GM23338 (cell line): ENCODE results near the gene RIMS3.

ENCODE experiments used
- CREB1 ChIP-seq: fragments of 250-450 bp; sonication (Bioruptor Pico); IDR thresholded peaks from 2 replicates; pipeline ENCODE4 v1.5.0; 2020; ENCODE audit warnings: low read depth, mild to moderate bottlenecking, moderate library complexity
- EZH2 ChIP-seq: fragments of 200-600 bp; sonication (generic); IDR thresholded peaks from one replicate; pipeline ENCODE4 v1.8.0; 2017; ENCODE audit warnings: antibody characterized with exemption, mild to moderate bottlenecking, low read depth; ENCODE audit not compliant: unreplicated experiment
- EZH2phosphoT487 ChIP-seq: fragments of 200-600 bp; sonication (generic); IDR thresholded peaks from one replicate; pipeline ENCODE4 v1.8.1; 2018; ENCODE audit warnings: antibody characterized with exemption; ENCODE audit not compliant: unreplicated experiment
- POLR2AphosphoS5 ChIP-seq: IDR thresholded peaks from 2 replicates; pipeline ENCODE4 v1.6.1; 2016; ENCODE audit warnings: antibody characterized with exemption, low read depth
- ZNF331 ChIP-seq: fragments of 250-450 bp; sonication (Bioruptor Pico); IDR thresholded peaks from 2 replicates; pipeline ENCODE4 v1.5.0; 2020; ENCODE audit warnings: low read depth, mild to moderate bottlenecking, moderate library complexity
- TF ChIP-seq, protein P1 (sequence below), 2 experiments: fragments of 200-600 bp in 1 of 2; sonication (generic) in 1 of 2; conservative IDR thresholded peaks; 2 replicates each; pipeline versions ENCODE4 v1.5.1 to v1.6.1; 2016 to 2017; ENCODE audit warnings: antibody characterized with exemption in 2 of 2, low read depth in 2 of 2, mild to moderate bottlenecking in 2 of 2, moderate library complexity in 1 of 2

DNA sequence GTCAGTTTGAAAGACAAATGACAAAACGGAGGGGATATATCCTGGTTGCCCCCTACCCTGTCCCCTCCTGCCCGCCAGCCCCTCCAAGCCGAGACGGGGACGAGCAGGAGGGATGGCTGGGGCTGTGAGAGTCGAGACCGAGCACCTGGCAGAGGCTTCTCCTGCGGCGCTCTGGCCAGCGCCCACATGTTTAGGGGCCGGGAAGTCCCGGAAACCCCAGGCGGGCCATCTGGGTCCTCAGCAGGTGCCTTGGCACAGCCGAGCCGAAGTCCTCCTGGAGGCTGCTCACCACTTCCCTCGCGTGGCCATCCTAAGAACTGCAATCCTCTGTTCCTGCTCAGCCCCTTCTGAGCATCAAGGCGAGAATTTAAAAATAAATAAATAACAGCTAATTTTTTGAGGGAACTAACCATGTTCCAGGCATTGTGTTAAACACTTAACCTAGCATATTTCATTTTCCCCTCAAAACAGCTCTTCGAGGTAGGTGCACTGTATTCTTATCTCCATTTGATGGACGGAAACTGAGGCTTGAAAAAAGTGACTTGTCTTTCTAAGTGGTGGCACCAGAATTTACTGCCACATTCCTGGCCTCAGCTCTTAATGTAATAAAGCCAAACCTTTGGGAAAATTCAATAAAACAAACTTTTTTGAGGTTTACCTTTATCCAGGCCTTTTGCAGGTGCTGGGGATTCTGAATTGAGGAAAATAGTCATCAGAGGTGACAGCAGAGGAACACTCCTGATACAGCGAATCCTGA lies 3.5 kb upstream of the RIMS3 start:
- TF ChIP-seq, protein P1, sequence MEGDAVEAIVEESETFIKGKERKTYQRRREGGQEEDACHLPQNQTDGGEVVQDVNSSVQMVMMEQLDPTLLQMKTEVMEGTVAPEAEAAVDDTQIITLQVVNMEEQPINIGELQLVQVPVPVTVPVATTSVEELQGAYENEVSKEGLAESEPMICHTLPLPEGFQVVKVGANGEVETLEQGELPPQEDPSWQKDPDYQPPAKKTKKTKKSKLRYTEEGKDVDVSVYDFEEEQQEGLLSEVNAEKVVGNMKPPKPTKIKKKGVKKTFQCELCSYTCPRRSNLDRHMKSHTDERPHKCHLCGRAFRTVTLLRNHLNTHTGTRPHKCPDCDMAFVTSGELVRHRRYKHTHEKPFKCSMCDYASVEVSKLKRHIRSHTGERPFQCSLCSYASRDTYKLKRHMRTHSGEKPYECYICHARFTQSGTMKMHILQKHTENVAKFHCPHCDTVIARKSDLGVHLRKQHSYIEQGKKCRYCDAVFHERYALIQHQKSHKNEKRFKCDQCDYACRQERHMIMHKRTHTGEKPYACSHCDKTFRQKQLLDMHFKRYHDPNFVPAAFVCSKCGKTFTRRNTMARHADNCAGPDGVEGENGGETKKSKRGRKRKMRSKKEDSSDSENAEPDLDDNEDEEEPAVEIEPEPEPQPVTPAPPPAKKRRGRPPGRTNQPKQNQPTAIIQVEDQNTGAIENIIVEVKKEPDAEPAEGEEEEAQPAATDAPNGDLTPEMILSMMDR (conservative IDR thresholded peaks at IDR 0.05; ENCODE audit: low read depth in 2 of 2), result peak; percentile 85 to 87
- TF ChIP-seq EZH2 (no peak), CREB1 (CRISPR knock-in tag) (no peak), ZNF331 (CRISPR knock-in tag) (no peak), POLR2AphosphoS5 (no peak), EZH2phosphoT487 (no peak)
